ENCODE data around the gene POLR2L. TPM values are rescaled to one million over a fixed set of nuclear protein-coding genes. Genes with fewer than 3 reads are reported as not detected.

Gene POLR2L
- total and polyA plus RNA-seq, 2 donors (not counting 1 experiment from before 2014, with no cell fraction given) = 44.4 to 80.8 TPM

DNA sequence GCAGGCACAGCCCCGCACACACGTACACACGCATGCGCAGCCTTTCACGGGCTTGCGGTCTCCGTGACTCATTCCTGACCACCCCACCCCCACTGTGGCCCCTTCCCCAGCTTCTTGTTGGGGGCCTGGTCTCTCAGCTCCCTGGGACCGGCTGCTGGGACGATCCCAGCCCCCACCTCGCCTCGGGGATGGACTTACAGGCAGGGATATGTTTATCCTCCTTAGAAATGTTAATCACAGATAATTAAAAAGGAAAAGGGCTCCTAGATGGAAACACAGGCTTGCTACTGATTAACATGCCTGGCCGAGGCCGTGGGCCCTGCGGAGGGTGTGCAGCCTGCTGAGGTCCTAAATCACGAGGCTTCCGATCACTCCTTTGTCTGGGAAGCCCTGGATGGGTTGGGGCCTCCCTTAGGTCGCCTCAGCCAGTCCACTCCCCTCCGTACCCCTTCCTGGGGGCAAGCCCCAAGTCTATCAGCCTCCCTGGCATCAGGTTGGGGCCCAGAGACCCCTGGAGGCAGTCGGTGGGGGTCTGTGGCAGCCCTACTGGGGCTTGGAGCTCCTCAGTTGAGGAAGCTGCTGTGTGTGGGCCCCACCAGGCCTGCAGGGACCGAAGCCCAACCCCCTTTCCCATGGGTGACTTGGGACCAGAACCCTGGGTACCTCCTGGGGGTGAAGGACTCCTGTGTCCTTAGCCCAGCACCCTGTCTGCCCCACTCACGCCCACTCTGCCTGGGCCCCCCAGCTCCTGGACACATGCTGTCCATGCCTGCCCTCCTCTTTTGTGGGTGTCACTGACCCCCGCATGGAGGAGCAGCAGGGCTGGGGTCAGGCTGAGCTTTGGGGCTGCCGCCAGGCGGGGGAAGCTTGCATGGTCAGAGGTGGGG is 20.9 kb upstream of the POLR2L start:
- CTCF ChIA-PET = no interaction called here
- no peak overlapping the region for H3K27ac ChIP-seq (ENCODE audit: low read length in 2 of 2)
- WGBS (ENCODE audit: insufficient coverage) = 88% methylated on average over 14 of the region's 24 CpGs
- Mint-ChIP-seq H3K27me3 (no peaks in the 10 kb centered on the region), H3K4me1 (no peaks in the 10 kb centered on the region), H3K27ac (no peak overlapping the region), H3K4me3 (no peak overlapping the region), H3K9me3 (ENCODE audit: insufficient read depth) (no peaks in the 10 kb centered on the region)
- no peaks in the 10 kb centered on the region for H3K9me3 ChIP-seq (ENCODE audit: control extremely low read depth in 1 of 3, control insufficient read depth in 2 of 3, insufficient read depth in 1 of 3, low read length in 2 of 3)
- no peaks in the 10 kb centered on the region for H3K27me3 ChIP-seq (replicated peaks in 1 of 4; ENCODE audit: control extremely low read depth in 1 of 4, control insufficient read depth in 3 of 4, insufficient read depth in 4 of 4, low read length in 3 of 4)
- no peak overlapping the region for H3K9ac ChIP-seq (ENCODE audit: low read length)
- H3K4me2 ChIP-seq (replicated peaks; ENCODE audit: low read depth, low read length, poor library complexity, severe bottlenecking) = no peak overlapping the region
- intact Hi-C loops (cut with micrococcal nuclease) = no loop called here
- ATAC-seq (ENCODE audit: low read depth) = no peak
- H3K4me1 ChIP-seq (ENCODE audit: control insufficient read depth in 2 of 2, insufficient read depth in 2 of 2, low read length in 2 of 2) = no peaks in the 10 kb centered on the region
- H3K4me3 ChIP-seq (ENCODE audit: control extremely low read depth in 1 of 5, extremely low read depth in 1 of 5, insufficient read depth in 1 of 5, low read depth in 2 of 5, low read length in 4 of 5) = no peak overlapping the region
- H4K20me1 ChIP-seq (ENCODE audit: control insufficient read depth, insufficient read depth, low read length, poor library complexity, severe bottlenecking) = no peaks in the 10 kb centered on the region
- no peak for TF ChIP-seq EZH2 (IDR thresholded peaks at IDR 0.05; ENCODE audit: borderline replicate concordance, insufficient read depth, low read depth, low read length, poor library complexity, severe bottlenecking)
- TF ChIP-seq, protein P1, sequence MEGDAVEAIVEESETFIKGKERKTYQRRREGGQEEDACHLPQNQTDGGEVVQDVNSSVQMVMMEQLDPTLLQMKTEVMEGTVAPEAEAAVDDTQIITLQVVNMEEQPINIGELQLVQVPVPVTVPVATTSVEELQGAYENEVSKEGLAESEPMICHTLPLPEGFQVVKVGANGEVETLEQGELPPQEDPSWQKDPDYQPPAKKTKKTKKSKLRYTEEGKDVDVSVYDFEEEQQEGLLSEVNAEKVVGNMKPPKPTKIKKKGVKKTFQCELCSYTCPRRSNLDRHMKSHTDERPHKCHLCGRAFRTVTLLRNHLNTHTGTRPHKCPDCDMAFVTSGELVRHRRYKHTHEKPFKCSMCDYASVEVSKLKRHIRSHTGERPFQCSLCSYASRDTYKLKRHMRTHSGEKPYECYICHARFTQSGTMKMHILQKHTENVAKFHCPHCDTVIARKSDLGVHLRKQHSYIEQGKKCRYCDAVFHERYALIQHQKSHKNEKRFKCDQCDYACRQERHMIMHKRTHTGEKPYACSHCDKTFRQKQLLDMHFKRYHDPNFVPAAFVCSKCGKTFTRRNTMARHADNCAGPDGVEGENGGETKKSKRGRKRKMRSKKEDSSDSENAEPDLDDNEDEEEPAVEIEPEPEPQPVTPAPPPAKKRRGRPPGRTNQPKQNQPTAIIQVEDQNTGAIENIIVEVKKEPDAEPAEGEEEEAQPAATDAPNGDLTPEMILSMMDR (IDR thresholded peaks at IDR 0.05) = no peak
- H3K79me2 ChIP-seq (ENCODE audit: control insufficient read depth, insufficient read depth, low read length) = no peaks in the 10 kb centered on the region
- no peak for DNase-seq
- no peaks in the 10 kb centered on the region for H3K36me3 ChIP-seq (replicated peaks in 1 of 2; ENCODE audit: control extremely low read depth in 1 of 2, control insufficient read depth in 1 of 2, extremely low read depth in 1 of 2, insufficient read depth in 2 of 2, low read length in 1 of 2)
- H2AFZ ChIP-seq (ENCODE audit: insufficient read depth, low read depth, low read length, poor library complexity, severe bottlenecking) = no peak overlapping the region
- POLR2A ChIA-PET = no interaction called here

- DNase-seq (no peak), ATAC-seq (ENCODE audit: low read depth) (no peak)
- Mint-ChIP-seq H3K4me1 (no peaks in the 10 kb centered on the region), H3K9me3 (ENCODE audit: insufficient read depth) (no peaks in the 10 kb centered on the region), H3K27me3 (no peaks in the 10 kb centered on the region), H3K4me3 (no peak overlapping the region), H3K27ac (no peak overlapping the region)
- ChIA-PET CTCF (no interaction called here), POLR2A (no interaction called here)
- Histone ChIP-seq H4K20me1 (ENCODE audit: control insufficient read depth, insufficient read depth, low read length, poor library complexity, severe bottlenecking) (no peaks in the 10 kb centered on the region), H3K4me1 (ENCODE audit: control insufficient read depth in 2 of 2, insufficient read depth in 2 of 2, low read length in 2 of 2) (no peaks in the 10 kb centered on the region), H3K9me3 (ENCODE audit: control extremely low read depth in 1 of 3, control insufficient read depth in 2 of 3, insufficient read depth in 1 of 3, low read length in 2 of 3) (no peaks in the 10 kb centered on the region), H3K36me3 (replicated peaks in 1 of 2; ENCODE audit: control extremely low read depth in 1 of 2, control insufficient read depth in 1 of 2, extremely low read depth in 1 of 2, insufficient read depth in 2 of 2, low read length in 1 of 2) (no peaks in the 10 kb centered on the region), H3K9ac (ENCODE audit: low read length) (no peak overlapping the region), H2AFZ (ENCODE audit: insufficient read depth, low read depth, low read length, poor library complexity, severe bottlenecking) (no peak overlapping the region), H3K4me2 (replicated peaks; ENCODE audit: low read depth, low read length, poor library complexity, severe bottlenecking) (no peak overlapping the region), H3K27ac (ENCODE audit: low read length in 2 of 2) (no peak overlapping the region), H3K79me2 (ENCODE audit: control insufficient read depth, insufficient read depth, low read length) (no peaks in the 10 kb centered on the region), H3K4me3 (ENCODE audit: control extremely low read depth in 1 of 5, extremely low read depth in 1 of 5, insufficient read depth in 1 of 5, low read depth in 2 of 5, low read length in 4 of 5) (no peak overlapping the region), H3K27me3 (replicated peaks in 1 of 4; ENCODE audit: control extremely low read depth in 1 of 4, control insufficient read depth in 3 of 4, insufficient read depth in 4 of 4, low read length in 3 of 4) (no peaks in the 10 kb centered on the region)
- TF ChIP-seq, protein P1 (IDR thresholded peaks at IDR 0.05) = no peak
- TF ChIP-seq EZH2 (IDR thresholded peaks at IDR 0.05; ENCODE audit: borderline replicate concordance, insufficient read depth, low read depth, low read length, poor library complexity, severe bottlenecking) = no peak
- WGBS (ENCODE audit: insufficient coverage) = 93% methylated on average over 9 of the region's 12 CpGs
- intact Hi-C loops (cut with micrococcal nuclease) = no loop called here
These were observed 20.3 kb upstream of the POLR2L start for GRCh38 chr11:862696-863022.
